B cell (primary cell): ENCODE measurements around the gene CASKIN1. TPM values are rescaled to one million over a fixed set of nuclear protein-coding genes. Genes with fewer than 3 reads are reported as not detected.

ENCODE experiments used
- ATAC-seq: fragments of 200-7000 bp; cut with Tn5 transposase; one replicate; pipeline ENCODE4 v1.10.0; 2021; ENCODE audit warnings: low read depth, mild to moderate bottlenecking, moderate number of reproducible peaks, moderate library complexity
- CTCF ChIA-PET: fragments of 350-600 bp; sonication (Branson Sonifier 250); formaldehyde crosslinking; loops from one replicate; lab custom pipeline; 2021; ENCODE audit warnings: antibody characterized with exemption, inconsistent platforms; lab: Charles Lee
- POLR2A ChIA-PET: fragments of 350-600 bp; sonication (Branson Sonifier 250); formaldehyde crosslinking; loops from one replicate; lab custom pipeline; 2021; ENCODE audit warnings: antibody characterized with exemption; lab: Charles Lee
- DNase-seq: peaks from one replicate; pipeline ENCODE4 v3.0.0; 2013
- H2AFZ ChIP-seq: 2 replicates; pipeline ENCODE4 v1.6.1; 2012; ENCODE audit warnings: mild to moderate bottlenecking, low read depth, low read length; ENCODE audit not compliant: insufficient read depth, poor library complexity, severe bottlenecking
- H3K27ac ChIP-seq, 2 donors: 1 replicate in 1 of 2; 2 replicates in 1 of 2; pipeline ENCODE4 v1.5.1; 2012 to 2013; ENCODE audit warnings: low read length in 2 of 2, mild to moderate bottlenecking in 2 of 2, moderate library complexity in 1 of 2
- H3K27me3 ChIP-seq, 4 experiments: fragments of 200-600 bp in 1 of 4; sonication (generic) in 1 of 4; replicated peaks in 1 of 4; 1 replicate in 2 of 4; 2 replicates in 2 of 4; pipeline versions ENCODE4 v1.6.1 to v1.7.0; 2013 to 2016; ENCODE audit warnings: low read length in 3 of 4, mild to moderate bottlenecking in 2 of 4, mixed read lengths in 1 of 4, moderate library complexity in 1 of 4; ENCODE audit not compliant: insufficient read depth in 4 of 4, control insufficient read depth in 3 of 4; ENCODE audit errors: control extremely low read depth in 1 of 4
- H3K36me3 ChIP-seq, 2 experiments: replicated peaks in 1 of 2; 1 replicate in 1 of 2; 2 replicates in 1 of 2; pipeline versions ENCODE4 v1.6.1 to v1.7.1; 2013; ENCODE audit warnings: low read length in 1 of 2; ENCODE audit not compliant: insufficient read depth in 2 of 2, control insufficient read depth in 1 of 2; ENCODE audit errors: control extremely low read depth in 1 of 2, extremely low read depth in 1 of 2
- H3K4me1 ChIP-seq, 2 donors: fragments of 200-600 bp in 1 of 2; sonication (generic) in 1 of 2; 1 replicate in 1 of 2; 2 replicates in 1 of 2; pipeline versions ENCODE4 v1.5.1 to v1.6.1; 2013 to 2017; ENCODE audit warnings: low read length in 2 of 2; ENCODE audit not compliant: control insufficient read depth in 2 of 2, insufficient read depth in 2 of 2
- H3K4me2 ChIP-seq: replicated peaks from 2 replicates; pipeline ENCODE3; 2012; ENCODE audit warnings: mild to moderate bottlenecking, low read depth, low read length; ENCODE audit not compliant: poor library complexity, severe bottlenecking
- H3K4me3 ChIP-seq, 5 experiments: fragments of 200-600 bp in 1 of 5; sonication (generic) in 1 of 5; 1 replicate in 3 of 5; 2 replicates in 2 of 5; pipeline versions ENCODE4 v1.5.1 to v1.7.0; 2011 to 2016; ENCODE audit warnings: low read length in 4 of 5, mild to moderate bottlenecking in 4 of 5, low read depth in 2 of 5, control low read depth in 1 of 5, moderate library complexity in 1 of 5; ENCODE audit not compliant: insufficient read depth in 1 of 5; ENCODE audit errors: control extremely low read depth in 1 of 5, extremely low read depth in 1 of 5
- H3K79me2 ChIP-seq: fragments of 200-600 bp; sonication (generic); one replicate; pipeline ENCODE4 v1.6.0; 2016; ENCODE audit warnings: low read length; ENCODE audit not compliant: control insufficient read depth, insufficient read depth
- H3K9ac ChIP-seq: fragments of 200-600 bp; sonication (generic); 2 replicates; pipeline ENCODE4 v1.6.1; 2017; ENCODE audit warnings: mild to moderate bottlenecking, low read length, moderate library complexity
- H3K9me3 ChIP-seq, 3 donors: one replicate each; pipeline versions ENCODE4 v1.6.1 to v1.7.1; 2013; ENCODE audit warnings: low read length in 2 of 3; ENCODE audit not compliant: control insufficient read depth in 2 of 3, insufficient read depth in 1 of 3; ENCODE audit errors: control extremely low read depth in 1 of 3
- H4K20me1 ChIP-seq: 2 replicates; pipeline ENCODE4 v1.6.0; 2012; ENCODE audit warnings: mild to moderate bottlenecking, low read length; ENCODE audit not compliant: insufficient read depth, control insufficient read depth, poor library complexity, severe bottlenecking
- H3K27ac Mint-ChIP-seq: one replicate; pipeline ENCODE4 v1.8.0; 2021; ENCODE audit warnings: mixed read lengths
- H3K27me3 Mint-ChIP-seq: one replicate; pipeline ENCODE4 v1.8.0; 2021; ENCODE audit warnings: mixed read lengths
- H3K4me1 Mint-ChIP-seq: one replicate; pipeline ENCODE4 v1.8.0; 2021; ENCODE audit warnings: mixed read lengths
- H3K4me3 Mint-ChIP-seq: one replicate; pipeline ENCODE4 v1.8.0; 2021; ENCODE audit warnings: mixed read lengths
- H3K9me3 Mint-ChIP-seq: one replicate; pipeline ENCODE4 v1.8.0; 2022; ENCODE audit warnings: mixed read lengths; ENCODE audit not compliant: insufficient read depth
- EZH2 ChIP-seq: IDR thresholded peaks from 2 replicates; pipeline ENCODE4 v1.6.1; 2012; ENCODE audit warnings: borderline replicate concordance, low read depth, mild to moderate bottlenecking, moderate library complexity, low read length; ENCODE audit not compliant: insufficient read depth, poor library complexity, severe bottlenecking
- WGBS: methylation state at CpG from one replicate; pipeline ENCODE4 v1.1.5; 2013; ENCODE audit warnings: missing lambda C conversion rate; ENCODE audit not compliant: insufficient coverage; 5-methylcytosine and 5-hydroxymethylcytosine counted together
- intact Hi-C: fragments of 100-400 bp; cut with micrococcal nuclease; formaldehyde crosslinking; loops from one replicate; pipeline ENCODE4 v1.10.0; 2022
- polyA plus RNA-seq: library from polyadenylated mRNA; depleted of rRNA; stranded (reverse); fragments of >200 nt; gene quantifications from 2 replicates; pipeline ENCODE4 v1.2.3, GENCODE V29; 2012
- total RNA-seq, 2 donors: library from RNA; stranded (reverse); fragments of 120-200 nt in 1 of 2; gene quantifications; 1 replicate in 1 of 2; 2 replicates in 1 of 2; pipeline versions ENCODE4 v1.2.3 to v1.2.4, GENCODE V29; 2013 to 2022
- TF ChIP-seq, protein P1 (sequence below): fragments of 200-600 bp; IDR thresholded peaks from one replicate; pipeline ENCODE4 v1.8.0; 2022; ENCODE audit warnings: antibody characterized with exemption, mild to moderate bottlenecking

Gene CASKIN1
- total and polyA plus RNA-seq, 2 donors (not counting 1 experiment from before 2014, with no cell fraction given), result 0.01 TPM; not detected in 1

DNA sequence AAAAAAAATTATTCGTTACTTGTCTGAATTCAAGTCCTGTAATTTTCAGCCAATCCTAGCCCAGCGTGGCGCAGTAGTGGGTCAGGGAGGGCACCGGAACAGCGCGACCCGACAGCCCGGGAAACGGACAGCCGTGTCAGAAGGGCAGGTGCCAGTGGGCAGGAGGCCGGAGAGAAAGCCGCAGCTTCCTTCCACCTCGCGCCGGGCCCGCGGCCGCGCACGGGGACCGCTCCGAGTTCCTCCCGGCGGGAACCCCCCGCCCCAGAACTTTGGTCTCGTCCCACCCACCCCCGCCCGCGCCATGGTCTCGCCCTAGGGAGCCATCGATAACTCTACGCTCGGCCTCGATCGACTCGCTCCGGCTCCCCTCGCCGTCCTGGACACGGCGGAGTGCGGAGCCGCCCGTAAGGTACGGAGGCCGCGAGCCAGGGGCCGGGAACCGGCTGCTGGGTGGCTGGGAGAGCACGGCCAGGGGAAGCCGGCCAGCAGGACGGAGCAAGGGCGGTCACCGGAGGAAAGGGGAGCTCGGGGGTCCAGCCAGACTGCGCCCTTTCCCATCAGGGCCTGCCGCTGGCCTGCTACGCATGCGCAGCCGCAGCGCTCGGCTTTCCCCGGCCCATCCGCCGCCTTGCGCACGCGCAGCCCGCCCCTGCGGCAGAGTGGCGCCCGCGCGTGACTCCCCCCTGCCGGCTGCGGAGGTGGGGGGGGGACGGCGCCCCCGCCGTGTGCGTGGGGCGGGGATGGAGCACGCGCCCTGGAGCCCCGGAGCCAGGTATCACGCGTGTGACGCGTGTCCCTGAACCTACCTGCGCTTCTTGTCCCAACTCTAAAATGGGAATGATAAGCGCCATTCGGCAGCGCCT is 8.9 kb upstream of the CASKIN1 start, which contains the start of gene MLST8:
MLST8 (plus strand) TSS at position 351 of the 863 bp plus-strand sequence. CDS start 632 bp downstream, outside the sequence.
- Histone ChIP-seq H2AFZ (peak within 1 kb of the TSS; percentile 95), H3K79me2 (peaks cover 22% of the 10 kb centered on the region), H3K4me2 (peak within 1 kb of the TSS; percentile 97), H3K4me1 (peaks cover 12 to 22% of the 10 kb centered on the region in 2 donors), H4K20me1 (no peaks in the 10 kb centered on the region), H3K9ac (peak within 1 kb of the TSS; percentile 88), H3K36me3 (peaks cover 0 to 32% of the 10 kb centered on the region in 2 experiments), H3K4me3 (peak within 1 kb of the TSS; percentile 73 to 94 (median 76)), H3K27me3 (no peaks in the 10 kb centered on the region), H3K27ac (peak within 1 kb of the TSS; percentile 86 to 89), H3K9me3 (no peaks in the 10 kb centered on the region)
- intact Hi-C loops, result loop anchor here (1.0 to 2.0 kb wide), 6 partner anchors 10 to 308 kb away; partner anchors contain the start of genes ATP6V0C, E4F1, ECI1 and RNPS1
- ChIA-PET POLR2A (interaction anchor here (0.6 to 2.2 kb wide), 9 partner anchors 11 to 1793 kb away, joined by 3 to 16 read pairs (median 6); partner anchors contain the start of genes ECI1, FLYWCH2, RNPS1 and TRAF7), CTCF (interaction anchor here (1.0 to 3.4 kb wide), 4 partner anchors 10 to 50 kb away, joined by 3 to 20 read pairs (median 4); partner anchors contain the start of genes ECI1 and TRAF7)
- Mint-ChIP-seq H3K9me3 (no peaks in the 10 kb centered on the region), H3K27ac (peak within 1 kb of the TSS; percentile 94), H3K27me3 (peaks cover 3% of the 10 kb centered on the region), H3K4me3 (peak within 1 kb of the TSS; percentile 87), H3K4me1 (peaks cover 21% of the 10 kb centered on the region)
- no peak for TF ChIP-seq EZH2
- TF ChIP-seq, protein P1, sequence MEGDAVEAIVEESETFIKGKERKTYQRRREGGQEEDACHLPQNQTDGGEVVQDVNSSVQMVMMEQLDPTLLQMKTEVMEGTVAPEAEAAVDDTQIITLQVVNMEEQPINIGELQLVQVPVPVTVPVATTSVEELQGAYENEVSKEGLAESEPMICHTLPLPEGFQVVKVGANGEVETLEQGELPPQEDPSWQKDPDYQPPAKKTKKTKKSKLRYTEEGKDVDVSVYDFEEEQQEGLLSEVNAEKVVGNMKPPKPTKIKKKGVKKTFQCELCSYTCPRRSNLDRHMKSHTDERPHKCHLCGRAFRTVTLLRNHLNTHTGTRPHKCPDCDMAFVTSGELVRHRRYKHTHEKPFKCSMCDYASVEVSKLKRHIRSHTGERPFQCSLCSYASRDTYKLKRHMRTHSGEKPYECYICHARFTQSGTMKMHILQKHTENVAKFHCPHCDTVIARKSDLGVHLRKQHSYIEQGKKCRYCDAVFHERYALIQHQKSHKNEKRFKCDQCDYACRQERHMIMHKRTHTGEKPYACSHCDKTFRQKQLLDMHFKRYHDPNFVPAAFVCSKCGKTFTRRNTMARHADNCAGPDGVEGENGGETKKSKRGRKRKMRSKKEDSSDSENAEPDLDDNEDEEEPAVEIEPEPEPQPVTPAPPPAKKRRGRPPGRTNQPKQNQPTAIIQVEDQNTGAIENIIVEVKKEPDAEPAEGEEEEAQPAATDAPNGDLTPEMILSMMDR, result peak; percentile 32
- DNase-seq (peak; percentile 98), ATAC-seq (peak; percentile 90)
- under 1% methylated on average over 76 of the region's 93 CpGs for WGBS
